H9 (cell line): ENCODE results near the gene MEF2C. TPM values are rescaled to one million over a fixed set of nuclear protein-coding genes. Genes with fewer than 3 reads are reported as not detected.

ENCODE experiments used
- DNase-seq: peaks from one replicate; pipeline ENCODE4 v3.0.0-alpha.2; 2017
- H2AFZ ChIP-seq: one replicate; pipeline ENCODE4 v1.6.1; 2013; ENCODE audit warnings: mild to moderate bottlenecking, low read length, control low read depth, moderate library complexity
- H2AK5ac ChIP-seq: 2 replicates; pipeline ENCODE4 v1.6.1; 2013; ENCODE audit warnings: low read length, control low read depth, mixed read lengths; ENCODE audit not compliant: insufficient read length
- H2BK120ac ChIP-seq: one replicate; pipeline ENCODE4 v1.6.1; 2013; ENCODE audit warnings: low read depth, mild to moderate bottlenecking, low read length, control low read depth, inconsistent platforms; ENCODE audit not compliant: poor library complexity, severe bottlenecking
- H2BK12ac ChIP-seq: 2 replicates; pipeline ENCODE4 v1.6.1; 2013; ENCODE audit warnings: low read length, control low read depth, mixed read lengths, low read depth; ENCODE audit not compliant: insufficient read length
- H2BK15ac ChIP-seq: 2 replicates; pipeline ENCODE4 v1.6.1; 2013; ENCODE audit warnings: low read depth, low read length, control low read depth
- H2BK20ac ChIP-seq: one replicate; pipeline ENCODE4 v1.6.1; 2013; ENCODE audit warnings: low read depth, mild to moderate bottlenecking, low read length, control low read depth, inconsistent platforms; ENCODE audit not compliant: poor library complexity, severe bottlenecking
- H2BK5ac ChIP-seq: 2 replicates; pipeline ENCODE4 v1.6.1; 2013; ENCODE audit warnings: low read length, control low read depth, mixed read lengths; ENCODE audit not compliant: insufficient read length
- H3K14ac ChIP-seq: 2 replicates; pipeline ENCODE4 v1.6.1; 2013; ENCODE audit warnings: low read length, control low read depth; ENCODE audit not compliant: insufficient read depth
- H3K18ac ChIP-seq: 2 replicates; pipeline ENCODE4 v1.6.1; 2013; ENCODE audit warnings: low read depth, mild to moderate bottlenecking, mixed read lengths, low read length, control low read depth; ENCODE audit not compliant: insufficient read length
- H3K23ac ChIP-seq: 2 replicates; pipeline ENCODE4 v1.6.1; 2013; ENCODE audit warnings: low read length, control low read depth, mixed read lengths, low read depth; ENCODE audit not compliant: insufficient read length
- H3K23me2 ChIP-seq: 2 replicates; pipeline ENCODE4 v1.6.1; 2013; ENCODE audit warnings: low read depth, mild to moderate bottlenecking, mixed read lengths, low read length, control low read depth; ENCODE audit not compliant: insufficient read length, poor library complexity, severe bottlenecking
- H3K27ac ChIP-seq: 2 replicates; pipeline ENCODE4 v1.5.1; 2013; ENCODE audit warnings: low read length, control low read depth, mixed read lengths, low read depth; ENCODE audit not compliant: insufficient read length
- H3K27me3 ChIP-seq: 2 replicates; pipeline ENCODE4 v1.6.1; 2013; ENCODE audit warnings: low read length, control low read depth, inconsistent platforms; ENCODE audit not compliant: insufficient read depth
- H3K4ac ChIP-seq: 2 replicates; pipeline ENCODE4 v1.6.1; 2013; ENCODE audit warnings: low read depth, mild to moderate bottlenecking, control low read depth, inconsistent platforms, low read length, moderate library complexity
- H3K4me1 ChIP-seq: 2 replicates; pipeline ENCODE4 v1.6.1; 2013; ENCODE audit warnings: low read length, control low read depth, inconsistent platforms; ENCODE audit not compliant: insufficient read depth
- H3K4me2 ChIP-seq: 2 replicates; pipeline ENCODE4 v1.6.1; 2013; ENCODE audit warnings: low read length, control low read depth, mixed read lengths; ENCODE audit not compliant: insufficient read length, insufficient read depth
- H3K56ac ChIP-seq: 2 replicates; pipeline ENCODE4 v1.6.1; 2013; ENCODE audit warnings: low read depth, mild to moderate bottlenecking, mixed read lengths, low read length, control low read depth; ENCODE audit not compliant: insufficient read length
- H3K79me1 ChIP-seq: 2 replicates; pipeline ENCODE4 v1.6.1; 2013; ENCODE audit warnings: low read depth, mild to moderate bottlenecking, moderate library complexity, low read length, control low read depth, inconsistent platforms; ENCODE audit not compliant: insufficient read depth, poor library complexity, severe bottlenecking
- H3K79me2 ChIP-seq: 2 replicates; pipeline ENCODE4 v1.6.1; 2013; ENCODE audit warnings: low read length, control low read depth, inconsistent platforms; ENCODE audit not compliant: insufficient read depth
- H3K9ac ChIP-seq: 2 replicates; pipeline ENCODE4 v1.6.1; 2013; ENCODE audit warnings: low read length, control low read depth, mixed read lengths; ENCODE audit not compliant: insufficient read length; ENCODE audit errors: extremely low read depth
- H3K9me3 ChIP-seq: one replicate; pipeline ENCODE4 v1.6.1; 2013; ENCODE audit warnings: low read depth, low read length, inconsistent platforms; ENCODE audit not compliant: control insufficient read depth
- H3T11ph ChIP-seq: one replicate; pipeline ENCODE4 v1.6.1; 2013; ENCODE audit warnings: mild to moderate bottlenecking, low read length, control low read depth, inconsistent platforms
- H4K20me1 ChIP-seq: one replicate; pipeline ENCODE4 v1.6.1; 2013; ENCODE audit not compliant: control insufficient read depth, insufficient read length, insufficient read depth
- H4K5ac ChIP-seq: 2 replicates; pipeline ENCODE4 v1.6.1; 2013; ENCODE audit warnings: low read depth, mild to moderate bottlenecking, mixed read lengths, low read length, control low read depth; ENCODE audit not compliant: insufficient read length
- H4K8ac ChIP-seq: replicated peaks from 2 replicates; pipeline ENCODE4 v1.6.1; 2013; ENCODE audit warnings: low read length, control low read depth, mixed read lengths, low read depth; ENCODE audit not compliant: insufficient read length
- H4K91ac ChIP-seq: 2 replicates; pipeline ENCODE4 v1.6.1; 2013; ENCODE audit warnings: low read depth, mild to moderate bottlenecking, moderate library complexity, mixed read lengths, low read length, control low read depth; ENCODE audit not compliant: insufficient read length
- H3K27ac Mint-ChIP-seq, 3 experiments: 2 replicates in 2 of 3; 3 replicates in 1 of 3; pipeline ENCODE4 v1.8.0; 2020 to 2021; ENCODE audit warnings: mixed read lengths in 3 of 3, mild to moderate bottlenecking in 1 of 3, moderate library complexity in 1 of 3
- H3K27me3 Mint-ChIP-seq: 2 replicates; pipeline ENCODE4 v1.8.0; 2021; ENCODE audit warnings: low read depth, mild to moderate bottlenecking, moderate library complexity, mixed read lengths
- H3K36me3 Mint-ChIP-seq, 3 experiments: 2 replicates in 2 of 3; 3 replicates in 1 of 3; pipeline ENCODE4 v1.8.0; 2020 to 2021; ENCODE audit warnings: low read depth in 3 of 3, mixed read lengths in 3 of 3; ENCODE audit not compliant: insufficient read depth in 1 of 3
- H3K4me1 Mint-ChIP-seq, 2 experiments: 2 replicates each; pipeline ENCODE4 v1.8.0; 2020; ENCODE audit warnings: mixed read lengths in 2 of 2
- H3K4me3 Mint-ChIP-seq, 2 experiments: 2 replicates in 1 of 2; 3 replicates in 1 of 2; pipeline ENCODE4 v1.8.0; 2020 to 2021; ENCODE audit warnings: mild to moderate bottlenecking in 2 of 2, mixed read lengths in 2 of 2, moderate library complexity in 1 of 2
- H3K9me3 Mint-ChIP-seq, 2 experiments: 2 replicates in 1 of 2; 3 replicates in 1 of 2; pipeline ENCODE4 v1.8.0; 2020; ENCODE audit warnings: mild to moderate bottlenecking in 2 of 2, mixed read lengths in 2 of 2, moderate library complexity in 1 of 2
- WGBS: extraction: QIAGEN DNeasy Blood & Tissue Kit; methylation state at CpG from one replicate; pipeline ENCODE4 v1.1.7; 2013; ENCODE audit warnings: missing lambda C conversion rate, low lambda C conversion rate, mixed read lengths; ENCODE audit not compliant: insufficient read length; ENCODE audit errors: extremely low coverage; 5-methylcytosine and 5-hydroxymethylcytosine counted together
- total RNA-seq: library from RNA; stranded (reverse); gene quantifications from 2 replicates; pipeline ENCODE4 v1.2.1, GENCODE V29; 2021
- TF ChIP-seq, protein P1 (sequence below): fragments of 200-600 bp; sonication (generic); conservative IDR thresholded peaks from 3 replicates; pipeline ENCODE4 v1.8.0; 2021; ENCODE audit warnings: antibody characterized with exemption, mild to moderate bottlenecking

MEF2C gene
- total RNA-seq, 1 experiment from 2014 or later: 0.11 TPM

- no peaks in the 10 kb centered on the region for H3K36me3 Mint-ChIP-seq
- Histone ChIP-seq H3K56ac (no peak overlapping the region), H3K27ac (no peak overlapping the region), H4K20me1 (no peaks in the 10 kb centered on the region), H3K4me1 (peaks cover 8% of the 10 kb centered on the region; the same call in 1 of the 2 replicates), H3K14ac (no peak overlapping the region), H3K9me3 (no peaks in the 10 kb centered on the region), H3T11ph (no peak overlapping the region), H2BK12ac (no peak overlapping the region), H3K27me3 (peaks cover 99% of the 10 kb centered on the region), H3K23ac (no peak overlapping the region), H2AFZ (no peak overlapping the region), H3K79me1 (no peaks in the 10 kb centered on the region), H4K8ac (no peak overlapping the region), H2BK15ac (no peak overlapping the region), H4K91ac (no peak overlapping the region), H2BK20ac (no peak overlapping the region), H3K9ac (no peak overlapping the region), H2BK120ac (no peak overlapping the region), H2AK5ac (no peak overlapping the region), H2BK5ac (no peak overlapping the region), H3K4me2 (peak overlapping the region; percentile 56), H3K4ac (no peak overlapping the region), H3K79me2 (no peaks in the 10 kb centered on the region), H3K18ac (no peak overlapping the region), H4K5ac (no peak overlapping the region), H3K23me2 (peaks cover 31% of the 10 kb centered on the region)
- peaks cover 48 to 80% of the 10 kb centered on the region in 2 experiments for H3K4me1 Mint-ChIP-seq
- no CpG with 5 or more reads among the region's 13 CpGs for WGBS
- peaks cover 100% of the 10 kb centered on the region for H3K27me3 Mint-ChIP-seq
- DNase-seq: no peak
- H3K9me3 Mint-ChIP-seq: peaks cover 4 to 15% of the 10 kb centered on the region in 2 experiments; a peak in 3 of 5 replicates
- TF ChIP-seq, protein P1, sequence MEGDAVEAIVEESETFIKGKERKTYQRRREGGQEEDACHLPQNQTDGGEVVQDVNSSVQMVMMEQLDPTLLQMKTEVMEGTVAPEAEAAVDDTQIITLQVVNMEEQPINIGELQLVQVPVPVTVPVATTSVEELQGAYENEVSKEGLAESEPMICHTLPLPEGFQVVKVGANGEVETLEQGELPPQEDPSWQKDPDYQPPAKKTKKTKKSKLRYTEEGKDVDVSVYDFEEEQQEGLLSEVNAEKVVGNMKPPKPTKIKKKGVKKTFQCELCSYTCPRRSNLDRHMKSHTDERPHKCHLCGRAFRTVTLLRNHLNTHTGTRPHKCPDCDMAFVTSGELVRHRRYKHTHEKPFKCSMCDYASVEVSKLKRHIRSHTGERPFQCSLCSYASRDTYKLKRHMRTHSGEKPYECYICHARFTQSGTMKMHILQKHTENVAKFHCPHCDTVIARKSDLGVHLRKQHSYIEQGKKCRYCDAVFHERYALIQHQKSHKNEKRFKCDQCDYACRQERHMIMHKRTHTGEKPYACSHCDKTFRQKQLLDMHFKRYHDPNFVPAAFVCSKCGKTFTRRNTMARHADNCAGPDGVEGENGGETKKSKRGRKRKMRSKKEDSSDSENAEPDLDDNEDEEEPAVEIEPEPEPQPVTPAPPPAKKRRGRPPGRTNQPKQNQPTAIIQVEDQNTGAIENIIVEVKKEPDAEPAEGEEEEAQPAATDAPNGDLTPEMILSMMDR: no peak
- H3K4me3 Mint-ChIP-seq: peak overlapping the region in 1 of 2 experiments; percentile 74; a peak in 3 of 5 replicates
- no peak overlapping the region for H3K27ac Mint-ChIP-seq
Observed at GRCh38 chr5:88688156-88688983, 194.6 kb downstream of the MEF2C start.
